ENCODE data around the gene SCUBE3. TPM values are rescaled to one million over a fixed set of nuclear protein-coding genes. Genes with fewer than 3 reads are reported as not detected.

SCUBE3 gene
- total and polyA plus RNA-seq, 9 of the 15 experiments (the other 6 are each of a cell fraction or from before 2014, with no cell fraction given) = 0.01 to 0.11 TPM; not detected in 7

DNA sequence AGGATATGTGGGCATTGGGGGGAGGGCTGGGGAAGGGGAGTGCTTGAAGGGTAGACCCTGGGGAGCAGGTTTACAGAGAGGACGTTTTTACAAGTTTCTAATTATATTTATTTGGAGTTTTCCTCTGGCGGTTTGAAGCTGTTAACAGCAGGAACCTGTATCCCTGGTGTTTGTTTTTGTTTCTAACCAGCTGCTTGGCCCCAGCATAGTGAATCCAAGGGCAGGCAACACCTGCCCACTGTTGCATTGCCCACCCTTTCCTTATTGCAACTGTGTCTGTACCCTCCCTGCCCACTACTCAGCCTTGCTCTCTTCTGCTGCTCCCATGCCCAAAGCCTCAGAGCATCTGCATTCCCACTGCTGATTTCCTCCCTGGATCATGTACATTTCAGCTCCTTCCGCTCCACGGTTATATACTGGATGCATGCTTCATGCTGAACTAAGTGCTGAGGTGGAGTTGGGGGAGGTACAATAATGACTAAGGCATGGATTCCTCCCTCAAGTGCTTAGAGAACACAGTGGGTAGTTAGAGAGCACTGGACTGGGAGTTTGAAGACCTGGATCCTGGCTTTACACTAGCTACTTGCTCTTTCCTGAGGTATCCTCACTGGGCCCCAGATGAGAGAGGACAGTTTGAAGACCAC is 6.0 kb downstream of the SCUBE3 start:
- H3K9me3 ChIP-seq (replicated peaks; ENCODE audit: control insufficient read depth, insufficient read depth, low read depth, low read length) = no peaks in the 10 kb centered on the region
- intact Hi-C loops (cut with micrococcal nuclease) (no loop called here), in situ Hi-C loops (cut with MboI) (no loop called here)
- H2AFZ ChIP-seq (ENCODE audit: low read depth, low read length) = no peak overlapping the region
- H3K27me3 ChIP-seq (ENCODE audit: control insufficient read depth in 2 of 2, insufficient read depth in 2 of 2, low read length in 2 of 2) = peaks cover 34 to 46% of the 10 kb centered on the region in 2 experiments
- no peak for DNase-seq (ENCODE audit: extremely low read depth in 1 of 4, low spot score in 3 of 4)
- H3K4me1 ChIP-seq (replicated peaks in 1 of 2; ENCODE audit: control insufficient read depth in 2 of 2, insufficient read depth in 2 of 2, low read length in 2 of 2) = peaks cover 4 to 6% of the 10 kb centered on the region in 2 experiments; a peak in 2 of 5 replicates
- H3K27ac ChIP-seq (ENCODE audit: extremely low read depth, low read depth, low read length) = no peak overlapping the region
- no peaks in the 10 kb centered on the region for H3K79me2 ChIP-seq (ENCODE audit: control insufficient read depth, insufficient read depth, low read length)
- H3K4me3 ChIP-seq = no peak overlapping the region
- H3K4me2 ChIP-seq (ENCODE audit: insufficient read depth, low read length) = no peak overlapping the region
- H3K9me1 ChIP-seq (ENCODE audit: control insufficient read depth, insufficient read depth, low read length) = no peaks in the 10 kb centered on the region
- TF ChIP-seq ZNF436 (CRISPR knock-in tag; IDR thresholded peaks at IDR 0.05) (no peak), ZNF695 (CRISPR knock-in tag; IDR thresholded peaks at IDR 0.05) (no peak), SAP30 (IDR thresholded peaks at IDR 0.05; ENCODE audit: borderline replicate concordance, insufficient read depth, low read depth, low read length, poor library complexity, severe bottlenecking) (no peak), ARID1B (IDR thresholded peaks at IDR 0.05) (no peak), MAZ (CRISPR knock-in tag; conservative IDR thresholded peaks at IDR 0.05 in 1 of 2, IDR thresholded peaks at IDR 0.05 in 1 of 2) (no peak), ZZZ3 (IDR thresholded peaks at IDR 0.05) (no peak), HDAC1 (IDR thresholded peaks at IDR 0.05) (no peak), ELF1 (tag; IDR thresholded peaks at IDR 0.05) (no peak), ZNF197 (CRISPR knock-in tag; IDR thresholded peaks at IDR 0.05; ENCODE audit: low read depth) (no peak), FOS (IDR thresholded peaks at IDR 0.05; ENCODE audit: extremely low read depth, insufficient read length) (no peak), NUFIP1 (IDR thresholded peaks at IDR 0.05; ENCODE audit: partially characterized antibody) (no peak), GATA2 (CRISPR knock-in tag; IDR thresholded peaks at IDR 0.05) (no peak), ZNF212 (CRISPR knock-in tag; IDR thresholded peaks at IDR 0.05) (no peak), ZNF785 (CRISPR knock-in tag; IDR thresholded peaks at IDR 0.05) (no peak), CBX5 (IDR thresholded peaks at IDR 0.05; ENCODE audit: borderline replicate concordance, low read depth) (no peak), TARDBP (IDR thresholded peaks at IDR 0.05) (no peak)
- TF ChIP-seq, protein P1, sequence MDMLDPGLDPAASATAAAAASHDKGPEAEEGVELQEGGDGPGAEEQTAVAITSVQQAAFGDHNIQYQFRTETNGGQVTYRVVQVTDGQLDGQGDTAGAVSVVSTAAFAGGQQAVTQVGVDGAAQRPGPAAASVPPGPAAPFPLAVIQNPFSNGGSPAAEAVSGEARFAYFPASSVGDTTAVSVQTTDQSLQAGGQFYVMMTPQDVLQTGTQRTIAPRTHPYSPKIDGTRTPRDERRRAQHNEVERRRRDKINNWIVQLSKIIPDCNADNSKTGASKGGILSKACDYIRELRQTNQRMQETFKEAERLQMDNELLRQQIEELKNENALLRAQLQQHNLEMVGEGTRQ (CRISPR knock-in tag; IDR thresholded peaks at IDR 0.05) = no peak
- TF ChIP-seq, protein P2, sequence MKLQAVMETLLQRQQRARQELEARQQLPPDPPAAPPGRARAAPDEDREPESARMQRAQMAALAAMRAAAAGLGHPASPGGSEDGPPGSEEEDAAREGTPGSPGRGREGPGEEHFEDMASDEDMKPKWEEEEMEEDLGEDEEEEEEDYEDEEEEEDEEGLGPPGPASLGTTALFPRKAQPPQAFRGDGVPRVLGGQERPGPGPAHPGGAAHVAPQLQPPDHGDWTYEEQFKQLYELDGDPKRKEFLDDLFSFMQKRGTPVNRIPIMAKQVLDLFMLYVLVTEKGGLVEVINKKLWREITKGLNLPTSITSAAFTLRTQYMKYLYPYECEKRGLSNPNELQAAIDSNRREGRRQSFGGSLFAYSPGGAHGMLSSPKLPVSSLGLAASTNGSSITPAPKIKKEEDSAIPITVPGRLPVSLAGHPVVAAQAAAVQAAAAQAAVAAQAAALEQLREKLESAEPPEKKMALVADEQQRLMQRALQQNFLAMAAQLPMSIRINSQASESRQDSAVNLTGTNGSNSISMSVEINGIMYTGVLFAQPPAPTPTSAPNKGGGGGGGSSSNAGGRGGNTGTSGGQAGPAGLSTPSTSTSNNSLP (IDR thresholded peaks at IDR 0.05; ENCODE audit: borderline replicate concordance, low read depth, low read length) = no peak
- TF ChIP-seq, protein P3, sequence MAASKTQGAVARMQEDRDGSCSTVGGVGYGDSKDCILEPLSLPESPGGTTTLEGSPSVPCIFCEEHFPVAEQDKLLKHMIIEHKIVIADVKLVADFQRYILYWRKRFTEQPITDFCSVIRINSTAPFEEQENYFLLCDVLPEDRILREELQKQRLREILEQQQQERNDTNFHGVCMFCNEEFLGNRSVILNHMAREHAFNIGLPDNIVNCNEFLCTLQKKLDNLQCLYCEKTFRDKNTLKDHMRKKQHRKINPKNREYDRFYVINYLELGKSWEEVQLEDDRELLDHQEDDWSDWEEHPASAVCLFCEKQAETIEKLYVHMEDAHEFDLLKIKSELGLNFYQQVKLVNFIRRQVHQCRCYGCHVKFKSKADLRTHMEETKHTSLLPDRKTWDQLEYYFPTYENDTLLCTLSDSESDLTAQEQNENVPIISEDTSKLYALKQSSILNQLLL (CRISPR knock-in tag; IDR thresholded peaks at IDR 0.05; ENCODE audit: borderline replicate concordance) = no peak
- 1% methylated on average over 4 of the region's 4 CpGs for WGBS (ENCODE audit: insufficient coverage, low coverage, missing lambda C conversion rate)
- ChIA-PET POLR2A (interaction anchor here (0.6 to 1.6 kb wide), 8 partner anchors 10 to 208 kb away, joined by 3 to 7 read pairs (median 3); no protein-coding TSS in a partner anchor), CTCF (ENCODE audit: low intra/inter-chr PET ratio) (no interaction called here)
- ATAC-seq = no peak
- no peaks in the 10 kb centered on the region for H3K36me3 ChIP-seq (ENCODE audit: control insufficient read depth, insufficient read depth, low read length)
- no peak for FAIRE-seq
- H4K20me1 ChIP-seq (replicated peaks; ENCODE audit: control insufficient read depth, insufficient read depth, low read length) = peaks cover 12% of the 10 kb centered on the region; the same call in 1 of the 2 replicates
- H3K9ac ChIP-seq (ENCODE audit: insufficient read depth in 1 of 2, low read depth in 2 of 2, low read length in 2 of 2) = no peak overlapping the region
- BruUV-seq (replicated peaks) = no TSS peak
